HepG2 (cell line): Measurements from ENCODE around the gene CRYBA2. TPM values are rescaled to one million over a fixed set of nuclear protein-coding genes. Genes with fewer than 3 reads are reported as not detected.

ENCODE experiments used
- KMT2A ChIP-seq: sonication (generic); formaldehyde crosslinking; IDR thresholded peaks from 2 replicates; pipeline ENCODE4 v1.4.0; 2020; ENCODE audit warnings: missing genetic modification reagents
- MIER2 ChIP-seq: IDR thresholded peaks from 2 replicates; pipeline ENCODE4 v1.6.1; 2016; ENCODE audit warnings: missing biosample characterization, missing genetic modification reagents
- SP5 ChIP-seq: IDR thresholded peaks from 2 replicates; pipeline ENCODE4 v1.6.1; 2016; ENCODE audit warnings: low read depth, borderline replicate concordance
- ZKSCAN5 ChIP-seq: sonication (generic); formaldehyde crosslinking; IDR thresholded peaks from 2 replicates; pipeline ENCODE4 v1.5.1; 2020; ENCODE audit warnings: mild to moderate bottlenecking, missing genetic modification reagents
- polyA plus RNA-seq, 8 experiments: library from polyadenylated mRNA; depleted of rRNA in 3 of 8; stranded (reverse) in 7 of 8; unstranded in 1 of 8; fragments of >200 nt; fragmentation: Illumina TruSeq in 4 of 8; extraction: Trizol in 4 of 8; gene quantifications; 2 replicates each; pipeline versions ENCODE4 v1.2.1 to v1.2.3, GENCODE V29; 2011 to 2016; ENCODE audit warnings: low read depth in 4 of 8, missing spikeins in 1 of 8, mixed read lengths in 1 of 8; ENCODE audit not compliant: insufficient read depth in 1 of 8
- total RNA-seq, 5 experiments: library from RNA; depleted of rRNA; stranded (reverse); fragments of >200 nt; fragmentation: Illumina TruSeq; extraction: Trizol; gene quantifications; 2 replicates each; pipeline ENCODE4 v1.2.3, GENCODE V29; 2016; ENCODE audit warnings: low read depth in 1 of 5
- TF ChIP-seq, protein P1 (sequence below): sonication (generic); formaldehyde crosslinking; IDR thresholded peaks from 2 replicates; pipeline ENCODE4 v1.9.0; 2021; ENCODE audit warnings: missing genetic modification reagents, borderline replicate concordance
- TF ChIP-seq, protein P2 (sequence below): sonication (generic); formaldehyde crosslinking; IDR thresholded peaks from 2 replicates; pipeline ENCODE4 v1.4.0; 2020; ENCODE audit warnings: missing genetic modification reagents
- TF ChIP-seq, protein P3 (sequence below): sonication (generic); formaldehyde crosslinking; IDR thresholded peaks from 2 replicates; pipeline ENCODE4 v1.5.0; 2020; ENCODE audit warnings: mild to moderate bottlenecking, missing genetic modification reagents, borderline replicate concordance
- TF ChIP-seq, protein P4 (sequence below): sonication (generic); formaldehyde crosslinking; IDR thresholded peaks from 2 replicates; pipeline ENCODE4 v1.8.1; 2023; ENCODE audit warnings: mild to moderate bottlenecking, moderate library complexity, missing genetic modification reagents
- TF ChIP-seq, protein P5 (sequence below): sonication (generic); formaldehyde crosslinking; IDR thresholded peaks from 2 replicates; pipeline ENCODE4 v1.5.1; 2020; ENCODE audit warnings: mild to moderate bottlenecking, missing genetic modification reagents, moderate library complexity
- TF ChIP-seq, protein P6 (sequence below): sonication (generic); formaldehyde crosslinking; IDR thresholded peaks from 2 replicates; pipeline ENCODE4 v1.5.0; 2020; ENCODE audit warnings: missing genetic modification reagents

Gene CRYBA2
- total and polyA plus RNA-seq, 2 of the 13 experiments (the other 11 are each of a cell fraction or from before 2014, with no cell fraction given) = not detected

DNA sequence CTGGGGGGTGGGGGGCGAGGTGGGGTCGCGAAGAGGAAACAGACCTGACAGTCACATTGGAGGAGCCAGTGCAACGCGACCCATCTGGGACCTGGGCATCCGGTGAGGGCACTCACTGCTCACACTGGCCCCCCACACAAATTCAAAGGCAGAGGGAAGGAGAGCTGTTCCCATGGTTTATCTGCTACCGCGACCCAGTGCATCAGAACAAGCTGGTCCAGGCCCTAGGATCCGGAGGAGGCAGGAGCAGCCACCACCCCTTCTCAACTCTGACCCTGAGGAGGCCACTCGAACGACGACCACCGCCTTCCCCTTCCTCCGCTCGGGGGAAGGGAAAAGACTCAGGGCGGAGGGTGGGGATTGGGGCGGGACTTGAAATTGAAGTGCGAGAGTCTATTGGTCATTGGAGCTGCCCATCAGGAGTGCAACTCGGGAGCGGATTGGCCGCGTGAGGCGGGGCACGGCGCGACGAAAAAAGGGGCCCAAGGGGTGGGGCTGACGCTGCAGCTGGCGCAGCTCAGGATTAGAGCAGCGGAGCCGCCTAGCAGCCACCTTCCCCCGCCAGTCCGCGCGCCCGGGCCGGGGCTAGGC is 34.0 kb downstream of the CRYBA2 start, which contains the start of gene CDK5R2 (continued):
- TF ChIP-seq, protein P1, sequence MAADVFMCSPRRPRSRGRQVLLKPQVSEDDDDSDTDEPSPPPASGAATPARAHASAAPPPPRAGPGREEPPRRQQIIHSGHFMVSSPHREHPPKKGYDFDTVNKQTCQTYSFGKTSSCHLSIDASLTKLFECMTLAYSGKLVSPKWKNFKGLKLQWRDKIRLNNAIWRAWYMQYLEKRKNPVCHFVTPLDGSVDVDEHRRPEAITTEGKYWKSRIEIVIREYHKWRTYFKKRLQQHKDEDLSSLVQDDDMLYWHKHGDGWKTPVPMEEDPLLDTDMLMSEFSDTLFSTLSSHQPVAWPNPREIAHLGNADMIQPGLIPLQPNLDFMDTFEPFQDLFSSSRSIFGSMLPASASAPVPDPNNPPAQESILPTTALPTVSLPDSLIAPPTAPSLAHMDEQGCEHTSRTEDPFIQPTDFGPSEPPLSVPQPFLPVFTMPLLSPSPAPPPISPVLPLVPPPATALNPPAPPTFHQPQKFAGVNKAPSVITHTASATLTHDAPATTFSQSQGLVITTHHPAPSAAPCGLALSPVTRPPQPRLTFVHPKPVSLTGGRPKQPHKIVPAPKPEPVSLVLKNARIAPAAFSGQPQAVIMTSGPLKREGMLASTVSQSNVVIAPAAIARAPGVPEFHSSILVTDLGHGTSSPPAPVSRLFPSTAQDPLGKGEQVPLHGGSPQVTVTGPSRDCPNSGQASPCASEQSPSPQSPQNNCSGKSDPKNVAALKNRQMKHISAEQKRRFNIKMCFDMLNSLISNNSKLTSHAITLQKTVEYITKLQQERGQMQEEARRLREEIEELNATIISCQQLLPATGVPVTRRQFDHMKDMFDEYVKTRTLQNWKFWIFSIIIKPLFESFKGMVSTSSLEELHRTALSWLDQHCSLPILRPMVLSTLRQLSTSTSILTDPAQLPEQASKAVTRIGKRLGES (CRISPR knock-in tag) = no peak
- TF ChIP-seq, protein P2, sequence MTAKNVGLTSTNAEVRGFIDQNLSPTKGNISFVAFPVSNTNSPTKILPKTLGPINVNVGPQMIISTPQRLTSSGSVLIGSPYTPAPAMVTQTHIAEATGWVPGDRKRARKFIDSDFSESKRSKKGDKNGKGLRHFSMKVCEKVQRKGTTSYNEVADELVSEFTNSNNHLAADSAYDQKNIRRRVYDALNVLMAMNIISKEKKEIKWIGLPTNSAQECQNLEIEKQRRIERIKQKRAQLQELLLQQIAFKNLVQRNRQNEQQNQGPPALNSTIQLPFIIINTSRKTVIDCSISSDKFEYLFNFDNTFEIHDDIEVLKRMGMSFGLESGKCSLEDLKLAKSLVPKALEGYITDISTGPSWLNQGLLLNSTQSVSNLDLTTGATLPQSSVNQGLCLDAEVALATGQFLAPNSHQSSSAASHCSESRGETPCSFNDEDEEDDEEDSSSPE (CRISPR knock-in tag) = 0 out of 2 replicates have a peak, but pooled peaks have one; percentile 26
- TF ChIP-seq, protein P3, sequence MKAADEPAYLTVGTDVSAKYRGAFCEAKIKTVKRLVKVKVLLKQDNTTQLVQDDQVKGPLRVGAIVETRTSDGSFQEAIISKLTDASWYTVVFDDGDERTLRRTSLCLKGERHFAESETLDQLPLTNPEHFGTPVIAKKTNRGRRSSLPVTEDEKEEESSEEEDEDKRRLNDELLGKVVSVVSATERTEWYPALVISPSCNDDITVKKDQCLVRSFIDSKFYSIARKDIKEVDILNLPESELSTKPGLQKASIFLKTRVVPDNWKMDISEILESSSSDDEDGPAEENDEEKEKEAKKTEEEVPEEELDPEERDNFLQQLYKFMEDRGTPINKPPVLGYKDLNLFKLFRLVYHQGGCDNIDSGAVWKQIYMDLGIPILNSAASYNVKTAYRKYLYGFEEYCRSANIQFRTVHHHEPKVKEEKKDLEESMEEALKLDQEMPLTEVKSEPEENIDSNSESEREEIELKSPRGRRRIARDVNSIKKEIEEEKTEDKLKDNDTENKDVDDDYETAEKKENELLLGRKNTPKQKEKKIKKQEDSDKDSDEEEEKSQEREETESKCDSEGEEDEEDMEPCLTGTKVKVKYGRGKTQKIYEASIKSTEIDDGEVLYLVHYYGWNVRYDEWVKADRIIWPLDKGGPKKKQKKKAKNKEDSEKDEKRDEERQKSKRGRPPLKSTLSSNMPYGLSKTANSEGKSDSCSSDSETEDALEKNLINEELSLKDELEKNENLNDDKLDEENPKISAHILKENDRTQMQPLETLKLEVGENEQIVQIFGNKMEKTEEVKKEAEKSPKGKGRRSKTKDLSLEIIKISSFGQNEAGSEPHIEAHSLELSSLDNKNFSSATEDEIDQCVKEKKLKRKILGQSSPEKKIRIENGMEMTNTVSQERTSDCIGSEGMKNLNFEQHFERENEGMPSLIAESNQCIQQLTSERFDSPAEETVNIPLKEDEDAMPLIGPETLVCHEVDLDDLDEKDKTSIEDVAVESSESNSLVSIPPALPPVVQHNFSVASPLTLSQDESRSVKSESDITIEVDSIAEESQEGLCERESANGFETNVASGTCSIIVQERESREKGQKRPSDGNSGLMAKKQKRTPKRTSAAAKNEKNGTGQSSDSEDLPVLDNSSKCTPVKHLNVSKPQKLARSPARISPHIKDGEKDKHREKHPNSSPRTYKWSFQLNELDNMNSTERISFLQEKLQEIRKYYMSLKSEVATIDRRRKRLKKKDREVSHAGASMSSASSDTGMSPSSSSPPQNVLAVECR (CRISPR knock-in tag) = peak; percentile 37; the same call in 1 of the 2 replicates
- TF ChIP-seq KMT2A (CRISPR knock-in tag) (no peak), MIER2 (CRISPR knock-in tag) (peak; percentile 23; the same call in 1 of the 2 replicates), SP5 (CRISPR knock-in tag) (peak; percentile 33; the same call in 1 of the 2 replicates), ZKSCAN5 (CRISPR knock-in tag) (no peak)
- TF ChIP-seq, protein P4, sequence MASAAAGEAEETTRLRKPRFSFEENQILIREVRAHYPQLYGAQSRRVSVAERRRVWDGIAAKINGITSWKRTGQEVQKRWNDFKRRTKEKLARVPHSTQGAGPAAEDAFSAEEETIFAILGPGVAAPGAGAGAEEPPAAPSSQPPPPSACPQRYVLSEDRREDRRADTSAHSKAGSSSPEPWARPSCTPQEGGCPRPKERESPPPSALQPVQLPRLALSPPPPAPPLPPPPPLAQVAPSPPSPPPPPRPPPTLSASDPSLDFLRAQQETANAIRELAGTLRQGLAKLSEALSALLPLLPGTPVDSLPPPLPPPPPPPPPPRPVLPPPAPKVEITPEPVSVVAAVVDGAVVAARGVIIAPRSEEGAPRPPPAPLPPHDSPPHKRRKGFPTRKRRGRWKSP (CRISPR knock-in tag) = peak; percentile 59
- TF ChIP-seq, protein P5, sequence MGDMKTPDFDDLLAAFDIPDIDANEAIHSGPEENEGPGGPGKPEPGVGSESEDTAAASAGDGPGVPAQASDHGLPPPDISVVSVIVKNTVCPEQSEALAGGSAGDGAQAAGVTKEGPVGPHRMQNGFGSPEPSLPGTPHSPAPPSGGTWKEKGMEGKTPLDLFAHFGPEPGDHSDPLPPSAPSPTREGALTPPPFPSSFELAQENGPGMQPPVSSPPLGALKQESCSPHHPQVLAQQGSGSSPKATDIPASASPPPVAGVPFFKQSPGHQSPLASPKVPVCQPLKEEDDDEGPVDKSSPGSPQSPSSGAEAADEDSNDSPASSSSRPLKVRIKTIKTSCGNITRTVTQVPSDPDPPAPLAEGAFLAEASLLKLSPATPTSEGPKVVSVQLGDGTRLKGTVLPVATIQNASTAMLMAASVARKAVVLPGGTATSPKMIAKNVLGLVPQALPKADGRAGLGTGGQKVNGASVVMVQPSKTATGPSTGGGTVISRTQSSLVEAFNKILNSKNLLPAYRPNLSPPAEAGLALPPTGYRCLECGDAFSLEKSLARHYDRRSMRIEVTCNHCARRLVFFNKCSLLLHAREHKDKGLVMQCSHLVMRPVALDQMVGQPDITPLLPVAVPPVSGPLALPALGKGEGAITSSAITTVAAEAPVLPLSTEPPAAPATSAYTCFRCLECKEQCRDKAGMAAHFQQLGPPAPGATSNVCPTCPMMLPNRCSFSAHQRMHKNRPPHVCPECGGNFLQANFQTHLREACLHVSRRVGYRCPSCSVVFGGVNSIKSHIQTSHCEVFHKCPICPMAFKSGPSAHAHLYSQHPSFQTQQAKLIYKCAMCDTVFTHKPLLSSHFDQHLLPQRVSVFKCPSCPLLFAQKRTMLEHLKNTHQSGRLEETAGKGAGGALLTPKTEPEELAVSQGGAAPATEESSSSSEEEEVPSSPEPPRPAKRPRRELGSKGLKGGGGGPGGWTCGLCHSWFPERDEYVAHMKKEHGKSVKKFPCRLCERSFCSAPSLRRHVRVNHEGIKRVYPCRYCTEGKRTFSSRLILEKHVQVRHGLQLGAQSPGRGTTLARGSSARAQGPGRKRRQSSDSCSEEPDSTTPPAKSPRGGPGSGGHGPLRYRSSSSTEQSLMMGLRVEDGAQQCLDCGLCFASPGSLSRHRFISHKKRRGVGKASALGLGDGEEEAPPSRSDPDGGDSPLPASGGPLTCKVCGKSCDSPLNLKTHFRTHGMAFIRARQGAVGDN (CRISPR knock-in tag) = peak; percentile 45; the same call in 1 of the 2 replicates
- TF ChIP-seq, protein P6, sequence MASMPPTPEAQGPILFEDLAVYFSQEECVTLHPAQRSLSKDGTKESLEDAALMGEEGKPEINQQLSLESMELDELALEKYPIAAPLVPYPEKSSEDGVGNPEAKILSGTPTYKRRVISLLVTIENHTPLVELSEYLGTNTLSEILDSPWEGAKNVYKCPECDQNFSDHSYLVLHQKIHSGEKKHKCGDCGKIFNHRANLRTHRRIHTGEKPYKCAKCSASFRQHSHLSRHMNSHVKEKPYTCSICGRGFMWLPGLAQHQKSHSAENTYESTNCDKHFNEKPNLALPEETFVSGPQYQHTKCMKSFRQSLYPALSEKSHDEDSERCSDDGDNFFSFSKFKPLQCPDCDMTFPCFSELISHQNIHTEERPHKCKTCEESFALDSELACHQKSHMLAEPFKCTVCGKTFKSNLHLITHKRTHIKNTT (CRISPR knock-in tag) = no peak
